ENCODE results near the gene NRXN3. TPM values are rescaled to one million over a fixed set of nuclear protein-coding genes. Genes with fewer than 3 reads are reported as not detected.

NRXN3 gene
- total RNA-seq, 1 donor, result 2.5 TPM

DNA sequence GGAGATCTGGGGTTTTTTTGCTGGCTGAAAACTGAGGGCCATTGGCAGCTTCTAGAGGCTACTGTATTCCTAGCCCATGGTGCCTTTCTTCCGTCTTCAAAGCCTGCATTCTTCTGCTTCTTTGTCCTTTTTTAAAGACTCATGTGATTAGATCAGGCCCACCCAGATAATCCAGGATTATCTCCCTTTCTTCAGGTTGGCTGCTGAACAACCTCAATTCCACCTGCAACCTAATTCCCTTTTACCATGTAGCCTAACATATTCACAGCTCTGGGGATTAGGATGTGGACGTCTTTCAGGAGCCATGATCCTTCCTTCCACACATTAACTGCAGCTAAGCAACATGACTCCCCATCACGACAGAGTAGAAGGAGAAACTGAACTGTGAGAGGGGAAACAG, 1055.6 kb downstream of the NRXN3 start:
- no peaks in the 10 kb centered on the region for H4K20me1 ChIP-seq (ENCODE audit: insufficient read depth, low read length)
- no peaks in the 10 kb centered on the region for H3K27me3 ChIP-seq (ENCODE audit: insufficient read depth, low read length)
- H3K4me2 ChIP-seq (ENCODE audit: insufficient read depth, low read length), result no peak overlapping the region
- H3K4me1 ChIP-seq (ENCODE audit: insufficient read depth, low read length), result no peaks in the 10 kb centered on the region
- no peak overlapping the region for H3K4me3 ChIP-seq (ENCODE audit: insufficient read depth, low read length)
- H3K27ac ChIP-seq (ENCODE audit: low read depth, low read length), result no peak overlapping the region
- DNase-seq (ENCODE audit: insufficient read length, low spot score, missing footprints), result no peak
- no peaks in the 10 kb centered on the region for H3K79me2 ChIP-seq (ENCODE audit: insufficient read depth, low read length)
- peak overlapping the region; percentile 41 for H2AFZ ChIP-seq (ENCODE audit: low read length)
- H3K9me3 ChIP-seq (ENCODE audit: low read depth, low read length), result no peaks in the 10 kb centered on the region
- no peaks in the 10 kb centered on the region for H3K36me3 ChIP-seq (ENCODE audit: insufficient read depth, low read length)
- TF ChIP-seq, protein P1, sequence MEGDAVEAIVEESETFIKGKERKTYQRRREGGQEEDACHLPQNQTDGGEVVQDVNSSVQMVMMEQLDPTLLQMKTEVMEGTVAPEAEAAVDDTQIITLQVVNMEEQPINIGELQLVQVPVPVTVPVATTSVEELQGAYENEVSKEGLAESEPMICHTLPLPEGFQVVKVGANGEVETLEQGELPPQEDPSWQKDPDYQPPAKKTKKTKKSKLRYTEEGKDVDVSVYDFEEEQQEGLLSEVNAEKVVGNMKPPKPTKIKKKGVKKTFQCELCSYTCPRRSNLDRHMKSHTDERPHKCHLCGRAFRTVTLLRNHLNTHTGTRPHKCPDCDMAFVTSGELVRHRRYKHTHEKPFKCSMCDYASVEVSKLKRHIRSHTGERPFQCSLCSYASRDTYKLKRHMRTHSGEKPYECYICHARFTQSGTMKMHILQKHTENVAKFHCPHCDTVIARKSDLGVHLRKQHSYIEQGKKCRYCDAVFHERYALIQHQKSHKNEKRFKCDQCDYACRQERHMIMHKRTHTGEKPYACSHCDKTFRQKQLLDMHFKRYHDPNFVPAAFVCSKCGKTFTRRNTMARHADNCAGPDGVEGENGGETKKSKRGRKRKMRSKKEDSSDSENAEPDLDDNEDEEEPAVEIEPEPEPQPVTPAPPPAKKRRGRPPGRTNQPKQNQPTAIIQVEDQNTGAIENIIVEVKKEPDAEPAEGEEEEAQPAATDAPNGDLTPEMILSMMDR (IDR thresholded peaks at IDR 0.05; ENCODE audit: extremely low read depth, low read depth, low read length), result no peak

DNA sequence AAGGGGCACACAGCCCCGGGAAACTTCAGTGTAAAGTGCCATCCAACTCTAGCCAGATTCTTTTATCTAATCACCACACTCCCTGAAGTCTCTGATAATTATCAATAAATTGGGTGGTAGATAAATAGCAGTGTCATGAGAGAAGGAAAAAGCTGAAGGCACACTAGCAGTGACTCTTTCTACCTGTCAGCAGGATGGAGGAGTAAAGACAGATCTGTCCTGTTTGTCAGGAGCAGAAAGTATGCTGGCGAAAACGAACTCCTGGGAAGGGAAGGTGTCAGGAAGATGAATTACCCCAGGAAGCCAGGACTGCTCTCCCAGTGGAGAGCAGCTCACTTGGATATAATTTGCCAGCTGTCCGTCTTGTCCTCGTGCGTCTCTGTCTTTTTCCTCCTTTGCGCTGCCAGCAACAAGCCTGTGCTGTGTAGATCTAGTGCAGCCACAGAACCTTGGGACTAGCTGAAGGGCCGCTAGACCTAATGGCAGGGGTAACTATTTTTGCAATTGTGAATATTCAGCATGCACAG, 1059.3 kb downstream of the NRXN3 start:
- Histone ChIP-seq H3K27ac (ENCODE audit: low read depth, low read length) (no peak overlapping the region), H3K4me2 (ENCODE audit: insufficient read depth, low read length) (no peak overlapping the region), H3K27me3 (ENCODE audit: insufficient read depth, low read length) (no peaks in the 10 kb centered on the region), H4K20me1 (ENCODE audit: insufficient read depth, low read length) (no peaks in the 10 kb centered on the region), H2AFZ (ENCODE audit: low read length) (no peak overlapping the region), H3K36me3 (ENCODE audit: insufficient read depth, low read length) (no peaks in the 10 kb centered on the region), H3K79me2 (ENCODE audit: insufficient read depth, low read length) (no peaks in the 10 kb centered on the region), H3K4me3 (ENCODE audit: insufficient read depth, low read length) (no peak overlapping the region), H3K4me1 (ENCODE audit: insufficient read depth, low read length) (no peaks in the 10 kb centered on the region), H3K9me3 (ENCODE audit: low read depth, low read length) (no peaks in the 10 kb centered on the region)
- DNase-seq (ENCODE audit: insufficient read length, low spot score, missing footprints), result no peak
- TF ChIP-seq, protein P1 (IDR thresholded peaks at IDR 0.05; ENCODE audit: extremely low read depth, low read depth, low read length), result no peak

DNA sequence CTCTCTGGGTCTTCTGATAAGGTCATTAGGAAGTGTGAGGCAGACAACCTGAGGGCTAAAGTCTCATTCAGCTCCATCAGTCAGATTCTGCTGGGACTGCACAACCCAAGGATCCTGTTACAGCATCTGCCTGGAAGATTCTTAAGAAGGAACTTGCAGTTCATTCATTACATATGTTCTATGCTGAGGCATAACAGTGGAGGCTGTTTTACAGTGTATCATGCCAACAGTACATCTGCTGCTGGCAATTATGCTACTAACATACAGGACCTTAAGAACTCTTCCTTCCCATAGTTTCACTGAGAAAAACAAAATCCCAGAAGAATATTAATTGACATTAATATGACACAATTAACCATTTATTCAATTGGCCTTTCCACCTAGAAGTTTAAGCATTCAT, 1072.5 kb downstream of the NRXN3 start:
- no peak overlapping the region for H3K4me2 ChIP-seq (ENCODE audit: insufficient read depth, low read length)
- DNase-seq (ENCODE audit: insufficient read length, low spot score, missing footprints), result no peak
- no peak overlapping the region for H3K4me3 ChIP-seq (ENCODE audit: insufficient read depth, low read length)
- no peaks in the 10 kb centered on the region for H3K27me3 ChIP-seq (ENCODE audit: insufficient read depth, low read length)
- H3K27ac ChIP-seq (ENCODE audit: low read depth, low read length), result no peak overlapping the region
- H4K20me1 ChIP-seq (ENCODE audit: insufficient read depth, low read length), result no peaks in the 10 kb centered on the region
- no peaks in the 10 kb centered on the region for H3K36me3 ChIP-seq (ENCODE audit: insufficient read depth, low read length)
- H3K4me1 ChIP-seq (ENCODE audit: insufficient read depth, low read length), result no peaks in the 10 kb centered on the region
- TF ChIP-seq, protein P1 (IDR thresholded peaks at IDR 0.05; ENCODE audit: extremely low read depth, low read depth, low read length), result no peak
- no peak overlapping the region for H2AFZ ChIP-seq (ENCODE audit: low read length)
- no peaks in the 10 kb centered on the region for H3K9me3 ChIP-seq (ENCODE audit: low read depth, low read length)
- no peaks in the 10 kb centered on the region for H3K79me2 ChIP-seq (ENCODE audit: insufficient read depth, low read length)

DNA sequence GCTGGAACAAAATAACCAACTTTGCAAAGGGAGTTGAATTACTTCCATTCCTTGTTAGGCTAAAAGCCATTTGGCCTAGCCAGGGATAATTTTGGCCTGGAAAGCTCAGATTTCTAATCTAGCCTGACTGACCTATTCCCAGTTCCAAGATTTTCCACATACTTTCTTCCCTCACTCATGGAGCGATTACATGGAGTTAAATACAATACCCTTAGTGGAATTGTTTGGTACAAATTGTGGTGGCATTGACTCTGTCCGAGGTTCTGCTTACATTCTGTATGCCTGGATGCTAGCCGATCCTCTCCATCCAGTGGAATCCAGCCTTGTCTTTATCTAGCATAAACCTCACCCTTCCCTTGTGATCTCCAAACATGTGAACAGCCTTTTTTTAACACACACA, 1076.0 kb downstream of the NRXN3 start:
- TF ChIP-seq, protein P1 (IDR thresholded peaks at IDR 0.05; ENCODE audit: extremely low read depth, low read depth, low read length), result no peak
- no peaks in the 10 kb centered on the region for H3K9me3 ChIP-seq (ENCODE audit: low read depth, low read length)
- no peak overlapping the region for H3K4me3 ChIP-seq (ENCODE audit: insufficient read depth, low read length)
- H3K4me1 ChIP-seq (ENCODE audit: insufficient read depth, low read length), result no peaks in the 10 kb centered on the region
- no peaks in the 10 kb centered on the region for H3K79me2 ChIP-seq (ENCODE audit: insufficient read depth, low read length)
- DNase-seq (ENCODE audit: insufficient read length, low spot score, missing footprints), result no peak
- H3K27me3 ChIP-seq (ENCODE audit: insufficient read depth, low read length), result no peaks in the 10 kb centered on the region
- no peaks in the 10 kb centered on the region for H4K20me1 ChIP-seq (ENCODE audit: insufficient read depth, low read length)
- H3K36me3 ChIP-seq (ENCODE audit: insufficient read depth, low read length), result no peaks in the 10 kb centered on the region
- H3K27ac ChIP-seq (ENCODE audit: low read depth, low read length), result no peak overlapping the region
- H3K4me2 ChIP-seq (ENCODE audit: insufficient read depth, low read length), result no peak overlapping the region
- H2AFZ ChIP-seq (ENCODE audit: low read length), result no peak overlapping the region

All from osteoblast (primary cell).